Spleen (tissue), 7 donors: Measurements from ENCODE around the gene GCK.

ENCODE experiments used
- CTCF ChIP-seq, 11 experiments: fragments of 200-600 bp in 7 of 11; fragments of 450-650 bp in 4 of 11; sonication (generic) in 4 of 11; IDR thresholded peaks in 8 of 11; conservative IDR thresholded peaks in 3 of 11; 1 replicate in 7 of 11; 2 replicates in 4 of 11; pipeline versions ENCODE4 v1.4.0 to v1.8.0; 2016 to 2021; ENCODE audit warnings: antibody characterized with exemption in 11 of 11, inconsistent platforms in 4 of 11, mild to moderate bottlenecking in 1 of 11
- POLR2A ChIP-seq, 3 donors: fragments of 450-650 bp; IDR thresholded peaks; one replicate each; pipeline ENCODE4 v1.5.1; 2017; ENCODE audit warnings: antibody characterized with exemption in 3 of 3, mild to moderate bottlenecking in 1 of 3
- POLR2AphosphoS5 ChIP-seq, 3 donors: sonication (generic); formaldehyde crosslinking; IDR thresholded peaks; one replicate each; pipeline ENCODE4 v1.5.1; 2017; ENCODE audit warnings: antibody characterized with exemption in 3 of 3
- donor health status: DM: no; HTN: no; CAD: no; lungs with moderate emphysema.
- donor health status: DM: no; HTN: no; CAD: no.
- donor health status: DM: no; HTN: no; CAD: no.

- TF ChIP-seq CTCF (IDR thresholded peaks at IDR 0.05 in 8 of 11, conservative IDR thresholded peaks at IDR 0.05 in 3 of 11), result no peak
- no peak for TF ChIP-seq POLR2AphosphoS5 (IDR thresholded peaks at IDR 0.05)
- TF ChIP-seq POLR2A (IDR thresholded peaks at IDR 0.05), result no peak
Observed at GRCh38 chr7:44185729-44186128, 3.5 kb downstream of the GCK start.
